GM18951 (cell line): ENCODE measurements around the gene MYZAP.

Experiments used
- POLR2A ChIP-seq: IDR thresholded peaks from 4 replicates; pipeline ENCODE4 v1.6.1; 2011; ENCODE audit warnings: mild to moderate bottlenecking; ENCODE audit not compliant: insufficient read length, insufficient read depth; ENCODE audit errors: extremely low read depth
- in situ Hi-C: fragments of 300-500 bp; cut with MboI; formaldehyde crosslinking; loops from one replicate; pipeline ENCODE4 v1.12.0; 2022; ENCODE audit warnings: low sequenced_read_pairs, mixed read lengths, inconsistent platforms; ENCODE audit not compliant: unreplicated experiment

Gene MYZAP

GRCh38 chr15:57731530-57732103 lies 139.9 kb downstream of the MYZAP start:
- no peak for TF ChIP-seq POLR2A
- in situ Hi-C loops, result no loop called here

GRCh38 chr15:57732526-57733331 lies 141.0 kb downstream of the MYZAP start:
- TF ChIP-seq POLR2A, result no peak
- in situ Hi-C loops, result no loop called here

GRCh38 chr15:57734860-57735259 lies 143.2 kb downstream of the MYZAP start:
- no peak for TF ChIP-seq POLR2A
- in situ Hi-C loops, result no loop called here
